Ectodermal cell (in vitro differentiated cells): Measurements from ENCODE around the gene C12orf75.
"Not testable (repeated sequence)": the region's sequence is repeated elsewhere in the genome, so short reads cannot be mapped to it uniquely, and the experiment has no call there.

ENCODE experiments used
- H3K27ac ChIP-seq: 2 replicates; pipeline ENCODE4 v1.7.0; 2013; ENCODE audit warnings: mild to moderate bottlenecking, low read depth, low read length; ENCODE audit not compliant: insufficient read depth, poor library complexity, severe bottlenecking
- H3K27me3 ChIP-seq: 2 replicates; pipeline ENCODE4 v1.7.0; 2013; ENCODE audit warnings: mild to moderate bottlenecking, low read length; ENCODE audit not compliant: insufficient read depth, control insufficient read depth, poor library complexity, severe bottlenecking
- H3K36me3 ChIP-seq: one replicate; pipeline ENCODE4 v1.7.0; 2013; ENCODE audit warnings: low read length; ENCODE audit not compliant: control insufficient read depth, insufficient read depth
- H3K4me1 ChIP-seq: one replicate; pipeline ENCODE4 v1.7.0; 2013; ENCODE audit warnings: low read length; ENCODE audit not compliant: control insufficient read depth, insufficient read depth
- H3K4me3 ChIP-seq: 2 replicates; pipeline ENCODE4 v1.7.0; 2013; ENCODE audit warnings: low read depth, low read length, control low read depth; ENCODE audit not compliant: insufficient read depth
- H3K9me3 ChIP-seq: 2 replicates; pipeline ENCODE4 v1.7.0; 2013; ENCODE audit warnings: mild to moderate bottlenecking, low read length, moderate library complexity; ENCODE audit not compliant: control insufficient read depth
- WGBS, 2 experiments: methylation state at CpG; one replicate each; pipeline ENCODE4 v1.1.7; 2013; ENCODE audit warnings: missing lambda C conversion rate in 2 of 2; 5-methylcytosine and 5-hydroxymethylcytosine counted together

The C12orf75 gene

DNA sequence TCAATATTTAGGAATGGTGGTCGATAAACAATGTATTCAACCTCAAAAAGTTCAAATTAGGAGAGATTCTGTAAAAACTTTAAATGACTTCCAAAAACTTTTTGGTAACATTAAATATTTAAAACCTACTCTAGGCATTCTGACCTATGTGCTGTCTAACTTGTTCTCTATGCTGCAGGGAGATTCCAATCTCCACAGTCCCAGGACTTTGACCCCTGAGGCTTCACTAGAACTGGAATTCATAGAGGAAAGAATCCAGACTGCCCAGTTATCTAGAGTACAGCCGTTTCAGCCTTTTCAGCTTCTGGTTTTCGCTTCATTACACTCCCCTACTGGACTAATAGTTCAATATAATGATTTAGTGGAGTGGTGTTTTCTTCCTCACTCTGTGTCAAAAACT, 21.1 kb upstream of the C12orf75 start:
- H3K4me3 ChIP-seq, H3K27ac ChIP-seq, H3K36me3 ChIP-seq: not testable (repeated sequence)

GRCh38 chr12:105310476-105311085, 19.9 kb upstream of the C12orf75 start:
- 96 to 100% methylated on average over 1 to 2 of the region's 2 CpGs for WGBS, 2 experiments
- H3K36me3 ChIP-seq, H3K27me3 ChIP-seq, H3K4me1 ChIP-seq, H3K4me3 ChIP-seq, H3K27ac ChIP-seq, H3K9me3 ChIP-seq: not testable (repeated sequence)

More for the DNA sequence above, 21.1 kb upstream of the C12orf75 start:
- H3K4me1 ChIP-seq, H3K27me3 ChIP-seq, H3K9me3 ChIP-seq: not testable (repeated sequence)
- WGBS, 2 experiments, result 80% methylated on average over 1 of the region's 3 CpGs; no CpG with 5 or more reads in 1 of the 2 experiments

DNA sequence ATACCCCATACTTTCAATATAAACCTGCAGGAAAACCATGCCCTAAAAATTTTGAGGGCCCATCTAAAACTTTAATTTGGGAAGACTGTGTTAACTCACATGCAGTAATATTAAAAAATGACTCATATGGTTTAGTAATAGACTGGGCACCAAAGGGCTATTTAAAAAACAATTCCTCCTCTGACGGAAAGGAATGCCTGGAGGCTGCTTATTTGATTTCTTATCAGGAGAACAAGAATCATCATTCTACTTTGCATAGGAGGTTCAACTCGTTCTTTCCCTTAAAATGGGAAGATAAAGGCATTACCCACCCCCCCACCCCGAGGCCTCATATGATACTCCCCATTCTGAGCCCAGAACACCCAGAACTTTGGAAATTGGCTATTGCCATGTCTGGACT, 18.6 kb upstream of the C12orf75 start:
- not testable (repeated sequence) for H3K27ac ChIP-seq, H3K9me3 ChIP-seq, H3K27me3 ChIP-seq, H3K36me3 ChIP-seq, H3K4me1 ChIP-seq, H3K4me3 ChIP-seq
- 83 to 94% methylated on average over 1 to 2 of the region's 3 CpGs for WGBS, 2 experiments

DNA sequence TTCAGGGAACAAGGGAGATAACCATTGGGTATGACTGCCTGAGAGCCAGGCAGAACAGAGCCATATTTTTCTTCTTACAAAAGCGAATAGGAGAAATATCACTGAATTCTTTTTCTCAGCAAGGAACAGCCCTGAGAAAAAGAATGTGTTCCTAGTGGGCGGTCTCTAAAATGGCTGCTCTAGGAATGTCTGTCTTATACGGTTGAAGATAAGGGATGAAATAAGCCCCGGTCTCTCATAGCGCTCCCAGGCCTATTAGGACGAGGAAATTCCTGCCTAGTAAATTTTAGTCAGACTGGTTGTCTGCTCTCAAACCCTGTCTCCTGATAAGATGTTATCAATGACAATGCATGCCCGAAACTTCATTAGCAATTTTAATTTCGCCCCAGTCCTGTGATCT, 16.7 kb upstream of the C12orf75 start:
- WGBS, 2 experiments, result 92 to 93% methylated on average over 8 of the region's 8 CpGs
- not testable (repeated sequence) for H3K4me1 ChIP-seq, H3K9me3 ChIP-seq, H3K27ac ChIP-seq, H3K27me3 ChIP-seq, H3K4me3 ChIP-seq, H3K36me3 ChIP-seq

- H3K27ac ChIP-seq, result no peak overlapping the region
Observed at GRCh38 chr12:105315130-105315529, 15.4 kb upstream of the C12orf75 start.

DNA sequence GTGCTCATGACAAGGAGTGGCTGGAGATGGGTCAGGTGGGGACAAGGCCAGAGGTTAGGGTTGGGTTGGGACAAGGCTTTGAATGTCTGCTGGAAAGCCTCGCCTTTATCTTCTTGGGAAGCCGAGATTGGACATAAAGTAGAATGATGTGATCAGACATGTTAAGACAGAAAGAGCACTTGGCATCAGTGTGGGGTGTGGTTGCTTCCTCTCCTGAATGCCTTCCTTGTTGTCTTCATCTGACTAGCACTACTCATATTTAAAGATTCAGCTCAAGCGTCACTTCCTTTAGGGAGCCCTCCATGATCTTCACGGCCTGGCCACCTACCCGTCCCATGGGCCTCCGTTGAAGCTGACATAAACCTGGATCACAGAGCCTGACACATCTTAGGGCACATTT, 14.8 kb upstream of the C12orf75 start:
- no peak overlapping the region for H3K4me3 ChIP-seq
- WGBS, 2 experiments, result 92 to 97% methylated on average over 6 of the region's 6 CpGs
- H3K9me3 ChIP-seq, result no peaks in the 10 kb centered on the region
- no peaks in the 10 kb centered on the region for H3K27me3 ChIP-seq
- H3K27ac ChIP-seq, result no peak overlapping the region
- H3K4me1 ChIP-seq, result no peaks in the 10 kb centered on the region
- H3K36me3 ChIP-seq, result no peaks in the 10 kb centered on the region

More at GRCh38 chr12:105315130-105315529, 15.4 kb upstream of the C12orf75 start:
- Histone ChIP-seq H3K27me3 (no peaks in the 10 kb centered on the region), H3K36me3 (no peaks in the 10 kb centered on the region), H3K9me3 (no peaks in the 10 kb centered on the region), H3K4me1 (no peaks in the 10 kb centered on the region), H3K4me3 (no peak overlapping the region)
- WGBS, 2 experiments, result 88 to 90% methylated on average over 2 of the region's 2 CpGs

- Histone ChIP-seq H3K4me3 (no peak overlapping the region), H3K27me3 (no peaks in the 10 kb centered on the region), H3K4me1 (no peaks in the 10 kb centered on the region), H3K36me3 (no peaks in the 10 kb centered on the region), H3K27ac (no peak overlapping the region), H3K9me3 (no peaks in the 10 kb centered on the region)
- 90 to 97% methylated on average over 4 of the region's 4 CpGs for WGBS, 2 experiments
Observed at GRCh38 chr12:105316931-105317852, 13.3 kb upstream of the C12orf75 start.

- Histone ChIP-seq H3K4me1 (no peaks in the 10 kb centered on the region), H3K36me3 (no peaks in the 10 kb centered on the region), H3K9me3 (no peaks in the 10 kb centered on the region), H3K27ac (no peak overlapping the region), H3K27me3 (no peaks in the 10 kb centered on the region), H3K4me3 (no peak overlapping the region)
- 93 to 96% methylated on average over 3 of the region's 3 CpGs for WGBS, 2 experiments
Observed at GRCh38 chr12:105317942-105318621, 12.4 kb upstream of the C12orf75 start.

DNA sequence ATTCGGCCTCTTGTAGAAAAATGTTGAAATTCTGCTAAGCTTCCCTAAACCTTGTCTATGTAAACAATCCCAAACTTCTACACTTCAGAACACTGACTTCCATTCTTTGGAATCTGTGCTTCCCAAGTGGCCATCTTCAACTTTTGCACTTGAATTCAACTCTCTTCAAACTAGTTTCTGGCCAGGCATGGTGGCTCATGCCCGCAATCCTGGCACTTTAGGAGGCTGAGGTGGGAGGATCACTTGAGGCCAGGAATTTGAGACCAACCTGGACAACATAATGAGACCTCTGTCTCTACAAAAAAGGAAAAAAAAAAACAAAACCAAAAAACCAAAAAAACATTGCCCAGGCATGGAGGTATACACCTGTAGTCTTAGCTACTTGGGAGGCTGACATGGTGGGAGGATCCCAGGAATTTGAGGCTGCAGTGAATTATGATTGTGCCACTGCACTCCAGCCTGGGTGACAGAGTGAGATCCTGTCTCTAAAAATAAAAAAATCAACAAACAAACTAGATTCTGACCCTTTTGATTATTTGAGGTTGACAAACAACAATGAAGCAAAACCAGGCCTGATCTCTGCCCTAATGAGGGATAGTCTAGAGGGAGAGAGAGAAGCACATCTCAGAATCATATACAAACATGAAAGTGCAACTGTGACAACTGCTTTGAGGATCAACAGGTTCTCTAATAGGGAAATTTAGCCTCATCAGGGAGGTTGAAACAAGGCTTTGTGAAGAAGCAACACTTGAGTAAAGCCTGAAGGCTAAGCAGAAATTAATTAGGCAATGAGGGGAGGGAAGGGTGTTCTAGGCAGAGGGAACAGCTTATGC, 11.6 kb upstream of the C12orf75 start:
- H3K9me3 ChIP-seq, result no peaks in the 10 kb centered on the region
- no peak overlapping the region for H3K4me3 ChIP-seq
- no peaks in the 10 kb centered on the region for H3K4me1 ChIP-seq
- no peaks in the 10 kb centered on the region for H3K27me3 ChIP-seq
- no peak overlapping the region for H3K27ac ChIP-seq
- 93 to 95% methylated on average over 2 of the region's 2 CpGs for WGBS, 2 experiments
- no peaks in the 10 kb centered on the region for H3K36me3 ChIP-seq
